ENCODE data around the gene KRT7.
"Not testable (repeated sequence)": the region's sequence is repeated elsewhere in the genome, so short reads cannot be mapped to it uniquely, and the experiment has no call there.

Gene KRT7

GRCh38 chr12:52229836-52230343 is 3.2 kb upstream of the KRT7 start:
- no peak for DNase-seq (ENCODE audit: low read depth)

DNA sequence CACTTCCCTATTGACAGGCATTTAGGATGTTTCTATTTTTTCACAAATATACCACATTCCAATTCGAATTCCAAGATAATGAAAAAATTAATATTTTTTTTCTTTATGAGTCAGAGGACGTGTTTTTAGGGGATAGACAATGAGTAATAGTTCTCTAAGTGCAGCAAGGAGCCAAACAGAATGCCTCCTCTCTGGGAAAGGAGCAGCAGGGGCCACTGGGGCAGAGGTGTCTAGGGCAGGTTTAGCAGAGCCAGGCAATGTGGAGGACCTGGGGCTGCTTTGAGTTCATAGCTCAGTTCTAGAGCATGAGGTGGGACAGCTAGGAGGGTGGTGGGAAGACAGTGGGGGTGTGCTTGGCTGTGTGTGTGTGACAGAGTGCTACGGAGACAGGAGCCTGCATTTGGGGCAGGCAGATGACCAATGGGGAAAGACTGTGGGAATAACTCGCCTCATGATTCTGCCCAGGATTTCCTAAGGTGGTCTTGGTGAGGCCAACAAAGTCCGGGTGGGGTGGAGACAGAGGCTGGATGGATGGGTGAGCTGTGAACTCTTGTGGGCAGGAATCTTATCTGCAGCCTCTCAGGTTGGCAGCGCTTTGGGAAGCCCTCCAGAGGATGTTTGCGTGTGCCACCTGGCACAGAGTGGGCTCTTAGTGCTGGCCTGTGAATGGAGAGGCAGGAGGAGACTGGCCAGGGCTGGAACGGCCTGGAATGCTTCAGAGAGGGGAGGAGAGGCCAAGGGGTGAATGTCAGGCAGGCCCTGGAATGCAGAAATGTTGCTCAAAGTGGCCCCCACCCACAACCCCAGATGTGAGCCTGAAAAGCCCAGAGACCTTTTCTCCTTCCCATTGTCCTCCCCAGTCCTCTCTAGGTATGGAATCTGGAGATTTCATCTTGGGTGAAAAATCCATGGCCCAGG is 2.4 kb upstream of the KRT7 start:
- DNase-seq (ENCODE audit: low read depth): no peak

GRCh38 chr12:52231305-52232202 is 1.5 kb upstream of the KRT7 start:
- no peak for DNase-seq (ENCODE audit: low read depth)

- DNase-seq (ENCODE audit: low read depth): no peak
Measured at GRCh38 chr12:52232203-52232673, 805 bp upstream of the KRT7 start.

GRCh38 chr12:52233462-52234207 is 592 bp downstream of the KRT7 start:
- no peak for DNase-seq (ENCODE audit: low read depth)

- DNase-seq (ENCODE audit: low read depth): no peak
Measured at GRCh38 chr12:52234223-52234810, 1.3 kb downstream of the KRT7 start.

DNA sequence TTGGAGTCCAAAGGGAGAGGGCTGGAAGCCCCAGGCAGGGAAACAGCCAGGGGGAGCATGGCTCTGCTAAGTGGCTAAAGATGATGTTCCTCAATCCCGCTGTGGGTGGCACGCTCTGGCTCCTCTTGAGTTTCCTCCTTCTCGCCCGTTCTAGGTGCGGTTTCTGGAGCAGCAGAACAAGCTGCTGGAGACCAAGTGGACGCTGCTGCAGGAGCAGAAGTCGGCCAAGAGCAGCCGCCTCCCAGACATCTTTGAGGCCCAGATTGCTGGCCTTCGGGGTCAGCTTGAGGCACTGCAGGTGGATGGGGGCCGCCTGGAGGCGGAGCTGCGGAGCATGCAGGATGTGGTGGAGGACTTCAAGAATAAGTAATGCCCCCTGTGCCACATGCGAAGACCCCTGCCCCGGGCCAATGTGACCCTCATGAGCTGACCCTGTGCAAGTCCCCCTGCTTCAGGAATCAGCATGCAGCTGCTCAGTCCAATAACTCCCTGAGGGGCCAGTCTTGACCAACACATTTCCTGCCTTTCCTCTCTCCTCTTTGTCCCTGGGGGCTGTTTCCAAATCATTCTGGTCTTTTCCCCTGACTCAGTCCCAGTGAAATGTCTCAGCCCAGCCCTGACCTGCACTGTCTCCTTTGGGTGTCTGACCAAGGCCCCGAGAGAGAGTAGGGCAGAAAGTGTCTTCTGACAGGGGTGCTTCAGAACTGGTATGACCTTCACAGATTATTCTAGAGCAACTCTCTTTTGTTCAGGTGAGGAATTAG is 2.1 kb downstream of the KRT7 start:
- no peak for DNase-seq (ENCODE audit: low read depth)

GRCh38 chr12:52235822-52236361 is 2.8 kb downstream of the KRT7 start:
- DNase-seq (ENCODE audit: low read depth): no peak

GRCh38 chr12:52236386-52237050 is 3.5 kb downstream of the KRT7 start:
- no peak for DNase-seq (ENCODE audit: low read depth)

DNA sequence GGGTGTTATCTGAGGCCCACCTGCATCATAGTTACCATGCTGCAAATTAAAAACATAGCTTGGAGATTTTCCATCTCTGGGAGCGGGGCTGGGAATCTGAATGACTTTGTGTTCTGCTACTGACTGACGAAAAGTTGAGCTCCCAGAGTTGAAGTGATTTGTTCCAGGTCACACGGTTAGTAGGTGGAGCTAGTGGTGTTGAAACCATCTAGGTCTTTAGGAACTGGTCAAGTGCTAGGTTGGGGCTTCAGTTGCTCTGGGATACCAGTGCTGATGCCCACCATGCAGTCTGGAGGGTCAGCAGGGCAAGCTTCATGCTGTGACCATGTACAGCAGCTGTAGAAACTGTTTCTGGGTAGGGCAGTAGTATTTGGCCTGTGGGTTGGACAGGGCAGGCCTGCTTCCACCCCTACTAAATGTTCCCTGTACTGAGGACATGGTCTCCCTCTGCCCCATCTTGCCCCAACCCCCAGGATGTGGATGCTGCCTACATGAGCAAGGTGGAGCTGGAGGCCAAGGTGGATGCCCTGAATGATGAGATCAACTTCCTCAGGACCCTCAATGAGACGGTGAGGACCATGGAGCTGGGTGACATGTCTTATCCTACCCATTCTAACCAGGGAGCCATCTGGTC is 5.3 kb downstream of the KRT7 start:
- no peak for DNase-seq (ENCODE audit: low read depth)

GRCh38 chr12:52238916-52239646 is 6.0 kb downstream of the KRT7 start:
- DNase-seq (ENCODE audit: low read depth): no peak

DNA sequence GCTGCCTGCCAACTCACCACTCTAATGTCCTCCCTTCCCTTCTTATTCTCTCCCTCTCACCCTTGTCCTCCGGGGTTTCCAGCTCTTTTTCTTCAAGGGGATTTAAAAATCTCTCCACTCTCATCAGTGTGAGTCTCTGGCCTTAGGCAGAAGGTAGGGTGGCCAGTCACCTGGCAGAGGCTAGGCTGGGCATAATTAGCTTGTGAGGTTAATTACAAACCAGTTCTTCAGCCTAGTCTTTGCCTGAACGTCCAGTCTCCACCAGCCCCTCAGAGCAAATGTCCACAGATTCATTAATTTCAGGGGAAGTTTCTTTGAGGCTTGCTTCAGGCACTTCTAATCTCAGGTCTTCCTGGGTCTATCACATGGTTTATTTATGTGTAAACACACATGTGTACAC is 6.7 kb downstream of the KRT7 start:
- no peak for DNase-seq (ENCODE audit: low read depth)

- not testable (repeated sequence) for DNase-seq (ENCODE audit: low read depth)
Measured at GRCh38 chr12:52240247-52240646, 7.2 kb downstream of the KRT7 start.

- no peak for DNase-seq (ENCODE audit: low read depth)
Measured at GRCh38 chr12:52241205-52241842, 8.3 kb downstream of the KRT7 start.

GRCh38 chr12:52242442-52243258 is 9.6 kb downstream of the KRT7 start:
- no peak for DNase-seq (ENCODE audit: low read depth)

DNA sequence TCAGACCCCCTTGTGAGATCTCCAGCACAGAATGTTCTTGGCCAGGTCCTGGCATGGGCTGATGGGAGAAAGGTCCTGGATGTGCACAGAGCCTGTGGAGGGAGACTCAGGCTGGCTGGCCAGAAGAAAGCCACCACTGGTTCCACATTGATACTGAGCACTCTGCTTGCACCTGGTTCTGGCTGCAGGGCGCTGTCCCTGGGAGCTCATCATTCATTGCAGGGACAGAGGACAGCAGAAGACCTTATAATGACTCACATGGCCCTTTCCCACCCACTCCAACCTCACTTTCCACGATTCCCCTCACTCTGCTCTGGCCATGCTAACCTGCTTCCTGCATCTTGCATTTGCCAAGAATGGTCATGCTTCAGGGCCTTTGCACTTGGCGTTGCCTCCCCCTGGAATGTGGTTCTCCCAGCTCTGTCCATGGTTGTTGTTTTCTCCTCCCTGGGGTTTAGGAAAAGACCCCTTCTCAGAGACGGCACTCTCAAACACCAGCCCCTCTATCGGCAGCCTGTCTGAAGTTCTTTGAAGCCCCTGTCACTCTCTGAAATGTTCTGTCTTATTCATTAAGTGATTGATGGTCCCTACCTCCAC is 10.3 kb downstream of the KRT7 start:
- DNase-seq (ENCODE audit: low read depth): no peak
